ENCODE measurements around the gene PTPN7. TPM values are rescaled to one million over a fixed set of nuclear protein-coding genes. Genes with fewer than 3 reads are reported as not detected.
"Not testable (repeated sequence)": the region's sequence is repeated elsewhere in the genome, so short reads cannot be mapped to it uniquely, and the experiment has no call there.

Gene PTPN7
- total RNA-seq, 1 donor, result 167 TPM

GRCh38 chr1:202111589-202111988 lies 48.8 kb downstream of the PTPN7 start:
- DNase-seq (ENCODE audit: low read depth in 2 of 3, low spot score in 2 of 3), result not testable (repeated sequence)

DNA sequence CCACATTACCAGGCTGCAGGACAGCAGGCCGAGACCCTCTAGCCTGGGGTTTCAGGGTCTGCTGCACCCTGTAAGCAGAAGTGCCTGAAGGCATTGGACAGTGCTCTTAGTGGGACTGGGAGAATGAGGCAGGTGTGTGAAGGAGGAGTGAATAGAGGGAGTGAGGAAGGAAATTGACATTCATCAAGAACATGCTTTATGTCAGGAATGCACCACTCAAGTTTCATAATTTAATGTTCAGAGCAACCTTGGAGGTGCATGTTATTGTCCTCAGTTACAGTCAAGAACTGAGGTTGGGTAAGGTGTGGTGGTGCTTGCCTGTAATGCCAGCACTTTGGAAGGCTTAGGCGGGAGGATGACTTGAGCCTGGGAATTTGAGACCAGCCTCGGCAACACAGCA lies 49.4 kb downstream of the PTPN7 start:
- no peak for DNase-seq (ENCODE audit: low read depth in 2 of 3, low spot score in 2 of 3)

- DNase-seq (ENCODE audit: low read depth in 2 of 3, low spot score in 2 of 3), result no peak
Measured at GRCh38 chr1:202107801-202108731, 52.3 kb downstream of the PTPN7 start.

- DNase-seq (ENCODE audit: low read depth in 2 of 3, low spot score in 2 of 3), result no peak
Measured at GRCh38 chr1:202107321-202107761, 53.1 kb downstream of the PTPN7 start.

GRCh38 chr1:202106340-202107254 lies 53.8 kb downstream of the PTPN7 start:
- no peak for DNase-seq (ENCODE audit: low read depth in 2 of 3, low spot score in 2 of 3)

DNA sequence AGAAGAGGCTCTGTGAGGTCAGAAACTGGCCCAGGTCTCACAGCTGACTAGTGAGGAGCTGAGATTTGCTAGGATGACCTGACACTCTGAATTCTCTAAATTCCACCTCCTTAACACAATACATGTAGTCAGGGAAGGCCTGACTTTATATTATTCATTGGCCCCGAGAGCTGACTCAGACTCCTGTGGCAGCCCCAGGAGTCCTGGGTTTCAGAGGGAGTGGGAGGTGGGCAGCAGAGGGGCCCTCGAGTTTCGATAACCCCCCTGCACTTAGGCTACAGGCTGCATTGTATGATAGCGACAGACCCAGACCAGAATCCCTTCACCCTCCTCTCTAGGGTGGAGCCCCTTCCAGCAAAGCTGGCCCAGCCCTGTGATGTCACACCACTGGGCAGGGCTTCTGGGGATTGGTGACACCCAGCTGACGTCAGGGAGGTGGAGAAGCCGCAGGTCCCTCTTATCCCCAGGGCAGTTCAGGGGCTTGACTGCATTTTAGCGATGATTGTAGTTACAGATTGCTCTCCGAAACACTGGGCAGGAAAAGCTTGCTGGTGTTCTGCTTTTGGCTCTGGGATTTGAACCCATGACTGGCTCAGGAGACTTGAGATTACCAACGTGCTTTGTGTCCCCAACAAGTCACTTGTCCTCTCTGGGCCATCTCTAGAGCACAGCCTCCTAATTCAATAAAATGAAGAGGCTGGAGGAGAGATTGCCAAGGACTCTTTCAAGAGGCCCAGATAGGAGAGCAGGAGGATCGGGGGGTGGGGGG lies 54.6 kb downstream of the PTPN7 start:
- no peak for DNase-seq (ENCODE audit: low read depth in 2 of 3, low spot score in 2 of 3)

DNA sequence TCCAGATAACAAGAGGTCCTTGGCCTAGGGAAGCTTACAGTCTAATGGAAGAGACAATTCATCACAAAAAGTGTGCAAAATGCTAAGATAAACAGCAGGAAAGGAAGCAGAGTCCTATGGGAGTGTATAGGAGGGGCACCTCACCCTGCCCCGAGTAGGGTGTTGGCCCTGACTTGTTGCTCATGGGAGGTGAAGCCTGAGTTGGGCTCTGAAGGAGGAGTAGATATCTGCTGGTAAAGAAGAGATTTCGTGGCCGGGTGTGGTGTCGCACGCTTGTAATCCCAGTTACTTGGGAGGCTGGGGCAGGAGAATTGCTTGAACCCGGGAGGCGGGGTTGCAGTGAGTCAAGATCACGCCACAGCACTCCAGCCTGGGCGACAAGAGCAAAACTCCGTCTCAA lies 56.3 kb downstream of the PTPN7 start:
- DNase-seq (ENCODE audit: low read depth in 2 of 3, low spot score in 2 of 3), result no peak

- no peak for DNase-seq (ENCODE audit: low read depth in 2 of 3, low spot score in 2 of 3)
Measured at GRCh38 chr1:202101184-202101583, 59.2 kb downstream of the PTPN7 start.

Other genes with a start within 250 kb of the PTPN7 start
- gene LMOD1, start 214.1 kb downstream of the PTPN7 start, total RNA-seq, result not detected
- gene TIMM17A, start 205.1 kb downstream of the PTPN7 start, total RNA-seq, result 11.6 TPM
- gene RNPEP, start 178.0 kb downstream of the PTPN7 start, total RNA-seq, result 23.2 TPM
- gene ELF3, start 150.0 kb downstream of the PTPN7 start, total RNA-seq, result 1.3 TPM
- gene GPR37L1, start 37.7 kb downstream of the PTPN7 start, total RNA-seq, result under 0.01 TPM
- gene ARL8A, start 15.9 kb downstream of the PTPN7 start, total RNA-seq, result 37.7 TPM
- gene LGR6, start 33.2 kb upstream of the PTPN7 start, total RNA-seq, result 0.54 TPM
- 9.2 TPM for gene UBE2T, start 181.3 kb upstream of the PTPN7 start, total RNA-seq
- gene PPP1R12B, start 188.1 kb upstream of the PTPN7 start, total RNA-seq, result 40.1 TPM